ENCODE results near the gene MPP2. TPM values are rescaled to one million over a fixed set of nuclear protein-coding genes. Genes with fewer than 3 reads are reported as not detected.

The MPP2 gene
- total RNA-seq, 1 donor, result under 0.01 TPM

DNA sequence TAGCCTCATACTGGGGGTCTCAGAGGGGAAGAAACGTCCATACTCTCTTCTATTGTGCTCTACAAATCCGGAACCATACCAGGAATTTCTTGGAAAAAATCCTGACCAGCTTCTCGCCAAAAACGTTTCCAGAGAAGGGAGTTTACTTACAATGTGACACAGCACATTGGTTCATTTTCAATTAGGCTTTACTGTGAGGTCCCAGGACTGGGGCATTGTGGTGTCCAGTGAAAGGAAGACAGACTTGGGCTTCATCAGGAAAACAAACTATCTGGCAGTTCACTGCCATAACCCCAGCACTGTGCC lies 14.7 kb downstream of the MPP2 start:
- H3K4me3 ChIP-seq (ENCODE audit: low read depth, low read length), result no peak overlapping the region
- DNase-seq (ENCODE audit: low read depth), result no peak
- TF ChIP-seq CTCF (IDR thresholded peaks at IDR 0.05; ENCODE audit: insufficient read depth, low read depth, low read length), result no peak

- H3K4me3 ChIP-seq (ENCODE audit: low read depth, low read length), result no peak overlapping the region
- TF ChIP-seq CTCF (IDR thresholded peaks at IDR 0.05; ENCODE audit: insufficient read depth, low read depth, low read length), result no peak
- no peak for DNase-seq (ENCODE audit: low read depth)
These were observed 15.3 kb downstream of the MPP2 start for GRCh38 chr17:43891851-43892646.

DNA sequence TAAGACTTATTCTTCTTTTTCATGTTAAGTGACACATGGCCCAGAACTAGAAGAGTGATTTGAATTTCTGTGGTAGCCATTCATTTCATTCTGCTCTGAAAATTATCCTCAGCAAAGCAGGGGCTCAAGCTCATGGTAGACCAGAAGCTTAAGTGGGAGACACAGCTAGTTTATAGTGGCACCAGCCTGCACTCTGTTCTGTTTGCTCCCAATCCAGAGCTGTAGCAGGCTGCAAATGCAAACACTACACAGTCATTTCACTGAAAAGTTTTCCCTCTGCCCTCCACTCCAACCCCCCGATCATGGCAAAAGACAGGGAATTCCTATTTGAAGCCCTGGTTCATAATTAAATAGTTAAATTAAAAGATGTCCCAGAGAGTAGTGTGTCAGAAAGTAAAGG lies 17.1 kb downstream of the MPP2 start:
- no peak overlapping the region for H3K4me3 ChIP-seq (ENCODE audit: low read depth, low read length)
- TF ChIP-seq CTCF (IDR thresholded peaks at IDR 0.05; ENCODE audit: insufficient read depth, low read depth, low read length), result no peak
- DNase-seq (ENCODE audit: low read depth), result no peak

DNA sequence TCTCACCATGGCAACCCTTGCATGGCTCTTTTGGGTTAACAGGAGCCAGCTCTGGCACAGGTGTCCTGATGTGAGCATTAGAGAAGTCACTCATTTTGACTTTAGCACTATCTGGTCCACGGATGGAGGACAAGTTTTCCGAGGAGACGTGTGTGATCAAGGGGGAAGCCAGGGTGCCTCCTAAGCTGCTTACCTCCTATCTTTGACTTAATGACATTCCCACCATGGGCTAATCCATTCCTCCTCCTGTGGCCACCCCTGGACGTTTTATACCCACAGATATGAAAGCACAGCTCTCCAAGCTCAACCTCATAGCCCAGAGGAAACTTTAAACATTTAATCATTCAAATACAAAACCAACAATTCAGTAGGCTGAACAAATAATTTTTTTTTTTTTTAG lies 18.8 kb downstream of the MPP2 start:
- DNase-seq (ENCODE audit: low read depth), result no peak
- no peak overlapping the region for H3K4me3 ChIP-seq (ENCODE audit: low read depth, low read length)
- TF ChIP-seq CTCF (IDR thresholded peaks at IDR 0.05; ENCODE audit: insufficient read depth, low read depth, low read length), result no peak

- H3K4me3 ChIP-seq (ENCODE audit: low read depth, low read length), result no peak overlapping the region
- no peak for DNase-seq (ENCODE audit: low read depth)
- no peak for TF ChIP-seq CTCF (IDR thresholded peaks at IDR 0.05; ENCODE audit: insufficient read depth, low read depth, low read length)
These were observed 24.4 kb downstream of the MPP2 start for GRCh38 chr17:43882761-43883415.

- no peak for DNase-seq (ENCODE audit: low read depth)
- no peak overlapping the region for H3K4me3 ChIP-seq (ENCODE audit: low read depth, low read length)
- TF ChIP-seq CTCF (IDR thresholded peaks at IDR 0.05; ENCODE audit: insufficient read depth, low read depth, low read length), result no peak
These were observed 25.4 kb downstream of the MPP2 start for GRCh38 chr17:43881758-43882505.

Data from fibroblast of villous mesenchyme (primary cell).